ENCODE results near the gene DENND1A.

GRCh38 chr9:123548741-123549545 is 381.0 kb downstream of the DENND1A start:
- no peak for TF ChIP-seq CTCF (IDR thresholded peaks at IDR 0.05)
- no peak for TF ChIP-seq POLR2A (IDR thresholded peaks at IDR 0.05)

Data from heart left ventricle (tissue), 13 donors.